ENCODE measurements around the gene GOLGA6B.

GRCh38 chr15:72616491-72617210 is 37.8 kb upstream of the GOLGA6B start:
- TF ChIP-seq EZH2phosphoT487 (IDR thresholded peaks at IDR 0.05; ENCODE audit: borderline replicate concordance) (no peak), CTCF (IDR thresholded peaks at IDR 0.05 in 2 of 3, conservative IDR thresholded peaks at IDR 0.05 in 1 of 3; ENCODE audit: borderline replicate concordance in 1 of 3, insufficient read depth in 1 of 3, low read depth in 2 of 3, low read length in 2 of 3) (no peak), MAX (IDR thresholded peaks at IDR 0.05) (no peak), EZH2 (IDR thresholded peaks at IDR 0.05) (no peak), POLR2AphosphoS5 (IDR thresholded peaks at IDR 0.05; ENCODE audit: low read depth, low read length) (no peak), POLR2A (IDR thresholded peaks at IDR 0.05; ENCODE audit: borderline replicate concordance, extremely low read depth, insufficient read depth, insufficient read length) (no peak), SIN3A (IDR thresholded peaks at IDR 0.05; ENCODE audit: low read depth) (no peak)
